K562 (cell line): ENCODE results near the gene SKIC3. TPM values are rescaled to one million over a fixed set of nuclear protein-coding genes. Genes with fewer than 3 reads are reported as not detected.

Experiments
- ATAC-seq: fragments of 200-7000 bp; cut with Tn5 transposase; 3 replicates; pipeline ENCODE4 v1.9.1; 2020; ENCODE audit warnings: moderate library complexity
- BruUV-seq: library from RNA; stranded (reverse); fragments of 400-500 nt; replicated peaks from 2 replicates; lab custom pipeline; 2021; lab: Mats Ljungman, UMichigan
- CTCF ChIA-PET: fragments of 300-600 bp; formaldehyde crosslinking; extraction: SDS; loops from one replicate; lab custom pipeline; 2021; ENCODE audit warnings: low intra/inter-chr PET ratio; lab: Yijun Ruan, JAX
- POLR2A ChIA-PET: fragments of 300-600, 350-650 bp; sonication (Branson Sonifier 250); formaldehyde crosslinking; extraction: SDS; loops from one replicate; lab custom pipeline; 2021; ENCODE audit warnings: antibody characterized with exemption, inconsistent platforms; lab: Yijun Ruan, JAX
- DNase-seq, 4 experiments: peaks; one replicate each; pipeline versions ENCODE4 v3.0.0 to v3.0.0-alpha.2; 2011 to 2018; ENCODE audit warnings: low spot score in 3 of 4, mixed read lengths in 3 of 4; ENCODE audit errors: extremely low read depth in 1 of 4
- FAIRE-seq: peaks from 2 replicates; lab custom pipeline; 2011; peaks lifted over from hg19 to GRCh38; lab: Jason Lieb, UNC
- H2AFZ ChIP-seq: 2 replicates; pipeline ENCODE4 v1.6.0; 2011; ENCODE audit warnings: low read depth, low read length, control low read depth, inconsistent platforms
- H3K27ac ChIP-seq: fragments of 200-600 bp; 3 replicates; pipeline ENCODE4 v1.8.0; 2011; ENCODE audit warnings: low read depth, mild to moderate bottlenecking, control low read depth, inconsistent platforms, low read length, moderate library complexity, mixed read lengths; ENCODE audit errors: extremely low read depth
- H3K27me3 ChIP-seq, 2 experiments: fragments of 300-600 bp in 1 of 2; 2 replicates in 1 of 2; 3 replicates in 1 of 2; pipeline versions ENCODE4 v1.6.0 to v1.8.0; 2011; ENCODE audit warnings: inconsistent platforms in 2 of 2, low read length in 2 of 2, mild to moderate bottlenecking in 1 of 2, mixed read lengths in 1 of 2, moderate library complexity in 1 of 2; ENCODE audit not compliant: control insufficient read depth in 2 of 2, insufficient read depth in 2 of 2
- H3K36me3 ChIP-seq: fragments of 300-600 bp; 3 replicates; pipeline ENCODE4 v1.8.0; 2011; ENCODE audit warnings: mild to moderate bottlenecking, low read length, inconsistent platforms; ENCODE audit not compliant: control insufficient read depth, insufficient read depth
- H3K4me1 ChIP-seq, 2 experiments: fragments of 200-600 bp in 1 of 2; replicated peaks in 1 of 2; 2 replicates in 1 of 2; 3 replicates in 1 of 2; pipeline versions ENCODE4 v1.5.1 to v1.8.0; 2011; ENCODE audit warnings: inconsistent platforms in 2 of 2, low read length in 2 of 2, mild to moderate bottlenecking in 1 of 2, mixed read lengths in 1 of 2, moderate library complexity in 1 of 2; ENCODE audit not compliant: control insufficient read depth in 2 of 2, insufficient read depth in 2 of 2
- H3K4me2 ChIP-seq: 2 replicates; pipeline ENCODE4 v1.6.1; 2011; ENCODE audit warnings: low read length, control low read depth, inconsistent platforms, mixed read lengths; ENCODE audit not compliant: insufficient read depth
- H3K4me3 ChIP-seq: fragments of 200-600 bp; sonication (generic), shearing (Covaris generic); 2 replicates; pipeline ENCODE4 v1.5.1; 2016; ENCODE audit warnings: control low read depth, inconsistent platforms
- H3K79me2 ChIP-seq: fragments of 200-600 bp; 3 replicates; pipeline ENCODE4 v1.8.0; 2011; ENCODE audit warnings: low read length, inconsistent platforms; ENCODE audit not compliant: control insufficient read depth, insufficient read depth
- H3K9ac ChIP-seq, 2 experiments: 2 replicates each; pipeline versions ENCODE4 v1.6.0 to v1.6.1; 2011; ENCODE audit warnings: low read depth in 2 of 2, low read length in 2 of 2, control low read depth in 1 of 2, inconsistent platforms in 1 of 2, mild to moderate bottlenecking in 1 of 2, mixed read lengths in 1 of 2; ENCODE audit not compliant: insufficient read depth in 1 of 2
- H3K9me1 ChIP-seq: one replicate; pipeline ENCODE4 v1.6.0; 2011; ENCODE audit warnings: inconsistent platforms, mild to moderate bottlenecking, low read length, moderate library complexity; ENCODE audit not compliant: control insufficient read depth, insufficient read depth
- H3K9me3 ChIP-seq: replicated peaks from 2 replicates; pipeline ENCODE4 v1.5.1; 2011; ENCODE audit warnings: low read depth, low read length, inconsistent platforms; ENCODE audit not compliant: control insufficient read depth, insufficient read depth
- H4K20me1 ChIP-seq: replicated peaks from 2 replicates; pipeline ENCODE4 v1.6.1; 2011; ENCODE audit warnings: low read length, inconsistent platforms, mixed read lengths; ENCODE audit not compliant: control insufficient read depth, insufficient read depth
- CLOCK ChIP-seq: fragments of 250-450 bp; sonication (Bioruptor Pico); IDR thresholded peaks from 2 replicates; pipeline ENCODE4 v1.4.0; 2020; ENCODE audit warnings: mild to moderate bottlenecking, moderate library complexity, borderline replicate concordance
- GABPB2 ChIP-seq: fragments of 250-450 bp; sonication (Bioruptor Pico); conservative IDR thresholded peaks from 2 replicates; pipeline ENCODE4 v1.5.1; 2021; ENCODE audit warnings: mild to moderate bottlenecking
- HDAC6 ChIP-seq: IDR thresholded peaks from 2 replicates; pipeline ENCODE4 v1.6.1; 2012; ENCODE audit warnings: low read depth, mild to moderate bottlenecking, control low read depth, inconsistent platforms, low read length, moderate library complexity
- HNRNPK ChIP-seq: fragments of 200-400 bp; formaldehyde crosslinking; IDR thresholded peaks from one replicate; pipeline ENCODE4 v1.6.1; 2018; ENCODE audit warnings: mild to moderate bottlenecking, low read depth, low read length; ENCODE audit not compliant: poor library complexity, severe bottlenecking
- KDM5B ChIP-seq: fragments of 200-600 bp; sonication (generic); IDR thresholded peaks from 2 replicates; pipeline ENCODE4 v1.6.1; 2012; ENCODE audit warnings: low read depth, mild to moderate bottlenecking, moderate library complexity, low read length, control low read depth, inconsistent platforms; ENCODE audit not compliant: insufficient replicate concordance
- MNT ChIP-seq, 2 experiments: fragments of 450-650 bp; conservative IDR thresholded peaks; 2 replicates each; pipeline ENCODE4 v1.6.1; 2017; ENCODE audit warnings: mild to moderate bottlenecking in 2 of 2, moderate library complexity in 2 of 2
- RCOR1 ChIP-seq, 2 experiments: IDR thresholded peaks; 2 replicates each; pipeline ENCODE4 v1.6.1; 2012; ENCODE audit warnings: low read depth in 2 of 2, low read length in 2 of 2, borderline replicate concordance in 1 of 2, improper control_type of control experiment in 1 of 2
- TFAM ChIP-seq: fragments of 250-450 bp; sonication (Bioruptor Pico); conservative IDR thresholded peaks from 2 replicates; pipeline ENCODE4 v1.5.0; 2021; ENCODE audit warnings: mild to moderate bottlenecking, moderate library complexity
- ZNF121 ChIP-seq: sonication (generic); formaldehyde crosslinking; conservative IDR thresholded peaks from 2 replicates; pipeline ENCODE4 v1.8.0; 2022; ENCODE audit warnings: missing genetic modification reagents
- ZNF146 ChIP-seq: IDR thresholded peaks from one replicate; pipeline ENCODE4 v1.6.1; 2018; ENCODE audit warnings: missing compliant biosample characterization; ENCODE audit not compliant: unreplicated experiment
- ZNF707 ChIP-seq: fragments of 250-450 bp; sonication (Bioruptor Pico); conservative IDR thresholded peaks from 2 replicates; pipeline ENCODE4 v1.8.0; 2022; ENCODE audit warnings: inconsistent platforms, mild to moderate bottlenecking, moderate library complexity
- ZNF77 ChIP-seq: fragments of 250-450 bp; sonication (Bioruptor Pico); IDR thresholded peaks from 2 replicates; pipeline ENCODE4 v1.5.0; 2020
- WGBS: fragments of 100-300 bp; shearing (Covaris generic); methylation state at CpG from one replicate; pipeline ENCODE4 v1.1.6; 2016; ENCODE audit warnings: low coverage, mixed read lengths; ENCODE audit not compliant: insufficient coverage; ENCODE audit errors: missing lambda C conversion rate; 5-methylcytosine and 5-hydroxymethylcytosine counted together
- in situ Hi-C: fragments of 300-500 bp; cut with MboI; formaldehyde crosslinking; loops from 4 replicates; pipeline ENCODE4 v1.15.0; 2018; ENCODE audit warnings: inconsistent platforms, mixed read lengths
- intact Hi-C: fragments of 100-400 bp; cut with micrococcal nuclease; formaldehyde crosslinking; loops from 2 replicates; pipeline ENCODE4 v1.14.2; 2022
- polyA plus RNA-seq, 8 experiments: library from polyadenylated mRNA; depleted of rRNA in 4 of 8; stranded (reverse) in 5 of 8; unstranded in 3 of 8; fragments of >200 nt; fragmentation: Nextera tagmentation in 2 of 8; fragmentation: Illumina TruSeq in 1 of 8; extraction: Ambion mirVana in 2 of 8; extraction: Trizol in 1 of 8; gene quantifications; 2 replicates each; pipeline versions ENCODE4 v1.2.1 to v1.2.3, GENCODE V29; 2011 to 2014; ENCODE audit warnings: inconsistent platforms in 1 of 8, missing spikeins in 1 of 8
- total RNA-seq, 7 experiments: library from RNA; depleted of rRNA in 6 of 7; stranded (reverse); fragments of >200 nt in 6 of 7; fragmentation: Illumina TruSeq in 2 of 7; extraction: Trizol in 2 of 7; gene quantifications; 2 replicates each; pipeline versions ENCODE4 v1.2.1 to v1.2.3, GENCODE V29; 2011 to 2021; ENCODE audit warnings: low replicate concordance in 1 of 7

Gene SKIC3
- total and polyA plus RNA-seq, 9 of the 15 experiments (the other 6 are each of a cell fraction or from before 2014, with no cell fraction given) = 30.7 to 72.4 (median 44.1) TPM

- H4K20me1 ChIP-seq = no peaks in the 10 kb centered on the region
- no peak overlapping the region for H3K27ac ChIP-seq
- intact Hi-C loops (no loop called here), in situ Hi-C loops (no loop called here)
- ChIA-PET CTCF (no interaction called here), POLR2A (interaction anchor here (1.3 kb wide), 1 partner anchor 16 kb away, joined by 3 read pairs; no protein-coding TSS in a partner anchor)
- no peak overlapping the region for H3K4me3 ChIP-seq
- ATAC-seq (no peak), DNase-seq (no peak), FAIRE-seq (no peak)
- H3K4me2 ChIP-seq = no peak overlapping the region
- H3K4me1 ChIP-seq = no peaks in the 10 kb centered on the region
- H3K9ac ChIP-seq = no peak overlapping the region
- TF ChIP-seq ZNF146 (peak; percentile 20), KDM5B (no peak)
- no TSS peak for BruUV-seq
- no peaks in the 10 kb centered on the region for H3K79me2 ChIP-seq
- H3K9me3 ChIP-seq = no peaks in the 10 kb centered on the region
- H3K9me1 ChIP-seq = no peaks in the 10 kb centered on the region
- WGBS = 97% methylated on average over 2 of the region's 2 CpGs
- no peak overlapping the region for H2AFZ ChIP-seq
- peaks cover 80% of the 10 kb centered on the region for H3K36me3 ChIP-seq
- no peaks in the 10 kb centered on the region for H3K27me3 ChIP-seq
These were observed 36.4 kb downstream of the SKIC3 start for GRCh38 chr5:95518417-95518816.

- POLR2A ChIA-PET = no interaction called here
- intact Hi-C loops = no loop called here
- no peak for FAIRE-seq
- TF ChIP-seq ZNF77 (CRISPR knock-in tag) = no peak
- TF ChIP-seq GABPB2 (CRISPR knock-in tag) = no peak
- no peak for TF ChIP-seq CLOCK (CRISPR knock-in tag)
- no peak for TF ChIP-seq HNRNPK
- no peak for TF ChIP-seq HDAC6
- no peak for TF ChIP-seq ZNF707
- TF ChIP-seq TFAM (CRISPR knock-in tag) = no peak
- no peak for TF ChIP-seq ZNF121 (CRISPR knock-in tag)
- no peak for TF ChIP-seq RCOR1 (IDR thresholded peaks at IDR 0.05; ENCODE audit: borderline replicate concordance in 1 of 2, low read depth in 2 of 2, low read length in 2 of 2)
- no peak for TF ChIP-seq MNT (conservative IDR thresholded peaks at IDR 0.05)
These were observed 43.2 kb downstream of the SKIC3 start for GRCh38 chr5:95511606-95512005.

More at GRCh38 chr5:95511606-95512005, 43.2 kb downstream of the SKIC3 start:
- Histone ChIP-seq H3K4me2 (no peak overlapping the region), H3K9ac (no peak overlapping the region), H4K20me1 (no peaks in the 10 kb centered on the region), H3K9me3 (no peaks in the 10 kb centered on the region), H3K36me3 (peaks cover 79% of the 10 kb centered on the region), H2AFZ (no peak overlapping the region), H3K27ac (no peak overlapping the region), H3K27me3 (no peaks in the 10 kb centered on the region), H3K4me3 (no peak overlapping the region), H3K4me1 (no peaks in the 10 kb centered on the region), H3K9me1 (no peaks in the 10 kb centered on the region), H3K79me2 (no peaks in the 10 kb centered on the region)
- DNase-seq (no peak), ATAC-seq (no peak)
- WGBS = 87% methylated on average over 1 of the region's 1 CpG
- BruUV-seq = no TSS peak
- in situ Hi-C loops = no loop called here
- CTCF ChIA-PET = no interaction called here
